K562 (cell line): ENCODE results near the gene TMEM50B. TPM values are rescaled to one million over a fixed set of nuclear protein-coding genes. Genes with fewer than 3 reads are reported as not detected.

Experiments
- ATAC-seq: fragments of 200-7000 bp; cut with Tn5 transposase; 3 replicates; pipeline ENCODE4 v1.9.1; 2020; ENCODE audit warnings: moderate library complexity
- BruUV-seq: library from RNA; stranded (reverse); fragments of 400-500 nt; replicated peaks from 2 replicates; lab custom pipeline; 2021; lab: Mats Ljungman, UMichigan
- CTCF ChIA-PET: fragments of 300-600 bp; formaldehyde crosslinking; extraction: SDS; loops from one replicate; lab custom pipeline; 2021; ENCODE audit warnings: low intra/inter-chr PET ratio; lab: Yijun Ruan, JAX
- POLR2A ChIA-PET: fragments of 300-600, 350-650 bp; sonication (Branson Sonifier 250); formaldehyde crosslinking; extraction: SDS; loops from one replicate; lab custom pipeline; 2021; ENCODE audit warnings: antibody characterized with exemption, inconsistent platforms; lab: Yijun Ruan, JAX
- DNase-seq, 4 experiments: peaks; one replicate each; pipeline versions ENCODE4 v3.0.0 to v3.0.0-alpha.2; 2011 to 2018; ENCODE audit warnings: low spot score in 3 of 4, mixed read lengths in 3 of 4; ENCODE audit errors: extremely low read depth in 1 of 4
- FAIRE-seq: peaks from 2 replicates; lab custom pipeline; 2011; peaks lifted over from hg19 to GRCh38; lab: Jason Lieb, UNC
- H2AFZ ChIP-seq: 2 replicates; pipeline ENCODE4 v1.6.0; 2011; ENCODE audit warnings: low read depth, low read length, control low read depth, inconsistent platforms
- H3K27ac ChIP-seq: fragments of 200-600 bp; 3 replicates; pipeline ENCODE4 v1.8.0; 2011; ENCODE audit warnings: low read depth, mild to moderate bottlenecking, control low read depth, inconsistent platforms, low read length, moderate library complexity, mixed read lengths; ENCODE audit errors: extremely low read depth
- H3K27me3 ChIP-seq, 2 experiments: fragments of 300-600 bp in 1 of 2; 2 replicates in 1 of 2; 3 replicates in 1 of 2; pipeline versions ENCODE4 v1.6.0 to v1.8.0; 2011; ENCODE audit warnings: inconsistent platforms in 2 of 2, low read length in 2 of 2, mild to moderate bottlenecking in 1 of 2, mixed read lengths in 1 of 2, moderate library complexity in 1 of 2; ENCODE audit not compliant: control insufficient read depth in 2 of 2, insufficient read depth in 2 of 2
- H3K36me3 ChIP-seq: fragments of 300-600 bp; 3 replicates; pipeline ENCODE4 v1.8.0; 2011; ENCODE audit warnings: mild to moderate bottlenecking, low read length, inconsistent platforms; ENCODE audit not compliant: control insufficient read depth, insufficient read depth
- H3K4me1 ChIP-seq, 2 experiments: fragments of 200-600 bp in 1 of 2; replicated peaks in 1 of 2; 2 replicates in 1 of 2; 3 replicates in 1 of 2; pipeline versions ENCODE4 v1.5.1 to v1.8.0; 2011; ENCODE audit warnings: inconsistent platforms in 2 of 2, low read length in 2 of 2, mild to moderate bottlenecking in 1 of 2, mixed read lengths in 1 of 2, moderate library complexity in 1 of 2; ENCODE audit not compliant: control insufficient read depth in 2 of 2, insufficient read depth in 2 of 2
- H3K4me2 ChIP-seq: 2 replicates; pipeline ENCODE4 v1.6.1; 2011; ENCODE audit warnings: low read length, control low read depth, inconsistent platforms, mixed read lengths; ENCODE audit not compliant: insufficient read depth
- H3K4me3 ChIP-seq: fragments of 200-600 bp; sonication (generic), shearing (Covaris generic); 2 replicates; pipeline ENCODE4 v1.5.1; 2016; ENCODE audit warnings: control low read depth, inconsistent platforms
- H3K79me2 ChIP-seq: fragments of 200-600 bp; 3 replicates; pipeline ENCODE4 v1.8.0; 2011; ENCODE audit warnings: low read length, inconsistent platforms; ENCODE audit not compliant: control insufficient read depth, insufficient read depth
- H3K9ac ChIP-seq, 2 experiments: 2 replicates each; pipeline versions ENCODE4 v1.6.0 to v1.6.1; 2011; ENCODE audit warnings: low read depth in 2 of 2, low read length in 2 of 2, control low read depth in 1 of 2, inconsistent platforms in 1 of 2, mild to moderate bottlenecking in 1 of 2, mixed read lengths in 1 of 2; ENCODE audit not compliant: insufficient read depth in 1 of 2
- H3K9me1 ChIP-seq: one replicate; pipeline ENCODE4 v1.6.0; 2011; ENCODE audit warnings: inconsistent platforms, mild to moderate bottlenecking, low read length, moderate library complexity; ENCODE audit not compliant: control insufficient read depth, insufficient read depth
- H3K9me3 ChIP-seq: replicated peaks from 2 replicates; pipeline ENCODE4 v1.5.1; 2011; ENCODE audit warnings: low read depth, low read length, inconsistent platforms; ENCODE audit not compliant: control insufficient read depth, insufficient read depth
- H4K20me1 ChIP-seq: replicated peaks from 2 replicates; pipeline ENCODE4 v1.6.1; 2011; ENCODE audit warnings: low read length, inconsistent platforms, mixed read lengths; ENCODE audit not compliant: control insufficient read depth, insufficient read depth
- ARNT ChIP-seq, 2 experiments: fragments of 450-650 bp; IDR thresholded peaks; 2 replicates each; pipeline ENCODE4 v1.6.1; 2016; ENCODE audit warnings: mild to moderate bottlenecking in 1 of 2
- HOXB6 ChIP-seq: fragments of 250-450 bp; sonication (Bioruptor Pico); IDR thresholded peaks from 2 replicates; pipeline ENCODE4 v1.5.1; 2022; ENCODE audit warnings: mild to moderate bottlenecking, borderline replicate concordance
- KAT8 ChIP-seq: fragments of 450-650 bp; IDR thresholded peaks from 2 replicates; pipeline ENCODE4 v1.6.1; 2016; ENCODE audit warnings: low read depth, mild to moderate bottlenecking
- KDM4B ChIP-seq, 2 experiments: fragments of 450-650 bp in 1 of 2; sonication (generic) in 1 of 2; IDR thresholded peaks; 2 replicates each; pipeline ENCODE4 v1.6.1; 2016 to 2017; ENCODE audit warnings: borderline replicate concordance in 2 of 2, antibody characterized with exemption in 1 of 2, low read depth in 1 of 2, mild to moderate bottlenecking in 1 of 2
- MYC ChIP-seq, 2 experiments: fragments of 250-450 bp in 1 of 2; sonication (Bioruptor Pico) in 1 of 2; IDR thresholded peaks; 2 replicates each; pipeline versions ENCODE4 v1.5.1 to v1.6.1; 2012 to 2021; ENCODE audit warnings: low read depth in 2 of 2, borderline replicate concordance in 1 of 2, improper control_type of control experiment in 1 of 2, low read length in 1 of 2, mild to moderate bottlenecking in 1 of 2, moderate library complexity in 1 of 2
- NR0B1 ChIP-seq: fragments of 450-650 bp; IDR thresholded peaks from one replicate; pipeline ENCODE4 v1.6.1; 2018; ENCODE audit warnings: mild to moderate bottlenecking, moderate library complexity; ENCODE audit not compliant: partially characterized antibody
- PML ChIP-seq: IDR thresholded peaks from 2 replicates; pipeline ENCODE4 v1.6.1; 2012; ENCODE audit warnings: low read length, inconsistent platforms
- YY1 ChIP-seq, 3 experiments: IDR thresholded peaks; 2 replicates each; pipeline ENCODE4 v1.6.1; 2011; ENCODE audit warnings: low read length in 2 of 3, mild to moderate bottlenecking in 2 of 3, moderate library complexity in 2 of 3, borderline replicate concordance in 1 of 3, control low read depth in 1 of 3, low read depth in 1 of 3; ENCODE audit not compliant: insufficient read depth in 3 of 3, insufficient replicate concordance in 2 of 3, control insufficient read depth in 1 of 3, insufficient read length in 1 of 3; ENCODE audit errors: extremely low read depth in 1 of 3
- ZSCAN32 ChIP-seq: fragments of 450-650 bp; formaldehyde crosslinking; IDR thresholded peaks from 2 replicates; pipeline ENCODE4 v1.4.0; 2020; ENCODE audit warnings: mild to moderate bottlenecking, moderate library complexity
- WGBS: fragments of 100-300 bp; shearing (Covaris generic); methylation state at CpG from one replicate; pipeline ENCODE4 v1.1.6; 2016; ENCODE audit warnings: low coverage, mixed read lengths; ENCODE audit not compliant: insufficient coverage; ENCODE audit errors: missing lambda C conversion rate; 5-methylcytosine and 5-hydroxymethylcytosine counted together
- in situ Hi-C: fragments of 300-500 bp; cut with MboI; formaldehyde crosslinking; loops from 4 replicates; pipeline ENCODE4 v1.15.0; 2018; ENCODE audit warnings: inconsistent platforms, mixed read lengths
- intact Hi-C: fragments of 100-400 bp; cut with micrococcal nuclease; formaldehyde crosslinking; loops from 2 replicates; pipeline ENCODE4 v1.14.2; 2022
- polyA plus RNA-seq, 8 experiments: library from polyadenylated mRNA; depleted of rRNA in 4 of 8; stranded (reverse) in 5 of 8; unstranded in 3 of 8; fragments of >200 nt; fragmentation: Nextera tagmentation in 2 of 8; fragmentation: Illumina TruSeq in 1 of 8; extraction: Ambion mirVana in 2 of 8; extraction: Trizol in 1 of 8; gene quantifications; 2 replicates each; pipeline versions ENCODE4 v1.2.1 to v1.2.3, GENCODE V29; 2011 to 2014; ENCODE audit warnings: inconsistent platforms in 1 of 8, missing spikeins in 1 of 8
- total RNA-seq, 7 experiments: library from RNA; depleted of rRNA in 6 of 7; stranded (reverse); fragments of >200 nt in 6 of 7; fragmentation: Illumina TruSeq in 2 of 7; extraction: Trizol in 2 of 7; gene quantifications; 2 replicates each; pipeline versions ENCODE4 v1.2.1 to v1.2.3, GENCODE V29; 2011 to 2021; ENCODE audit warnings: low replicate concordance in 1 of 7

TMEM50B gene
- total and polyA plus RNA-seq, 9 of the 15 experiments (the other 6 are each of a cell fraction or from before 2014, with no cell fraction given), result 20.5 to 64.6 (median 28.9) TPM

- Histone ChIP-seq H3K9me3 (no peaks in the 10 kb centered on the region), H3K4me2 (no peak overlapping the region), H3K27ac (no peak overlapping the region), H3K9ac (no peak overlapping the region)
- POLR2A ChIA-PET, result interaction anchor here (1.2 kb wide), 1 partner anchor 17 kb away, joined by 3 read pairs; no protein-coding TSS in a partner anchor
- TF ChIP-seq PML (no peak), HOXB6 (CRISPR knock-in tag) (no peak), YY1 (IDR thresholded peaks at IDR 0.05; ENCODE audit: borderline replicate concordance in 1 of 3, control insufficient read depth in 1 of 3, extremely low read depth in 1 of 3, insufficient read depth in 3 of 3, insufficient read length in 1 of 3, insufficient replicate concordance in 2 of 3, low read depth in 1 of 3, low read length in 2 of 3) (no peak), MYC (IDR thresholded peaks at IDR 0.05; ENCODE audit: low read depth, low read length) (no peak), MYC (CRISPR knock-in tag; IDR thresholded peaks at IDR 0.05; ENCODE audit: borderline replicate concordance, low read depth) (no peak), NR0B1 (no peak), ARNT (IDR thresholded peaks at IDR 0.05) (no peak), ZSCAN32 (no peak), KDM4B (IDR thresholded peaks at IDR 0.05; ENCODE audit: borderline replicate concordance in 2 of 2, low read depth in 1 of 2) (no peak), KAT8 (no peak)
- TF ChIP-seq, all 486 proteins: peak for 0
- Histone ChIP-seq H3K27me3 (no peaks in the 10 kb centered on the region), H3K36me3 (no peaks in the 10 kb centered on the region), H4K20me1 (no peaks in the 10 kb centered on the region), H3K9me1 (no peaks in the 10 kb centered on the region), H2AFZ (no peak overlapping the region), H3K4me3 (no peak overlapping the region), H3K79me2 (no peaks in the 10 kb centered on the region), H3K4me1 (peaks cover 0 to 10% of the 10 kb centered on the region in 2 experiments; a peak in 3 of 5 replicates)
- intact Hi-C loops, result no loop called here
- DNase-seq, result no peak
- WGBS, result 58% methylated on average over 3 of the region's 3 CpGs
- BruUV-seq, result no TSS peak
- ATAC-seq, result no peak
- CTCF ChIA-PET, result no interaction called here
- FAIRE-seq, result no peak
- in situ Hi-C loops, result no loop called here
These were observed 14.0 kb upstream of the TMEM50B start for GRCh38 chr21:33493756-33494155.
